Prostate gland (tissue), 2 donors: ENCODE data around the gene GCM1.

ENCODE experiments used
- CTCF ChIP-seq, 4 experiments: fragments of 200-600 bp in 2 of 4; fragments of 450-650 bp in 2 of 4; sonication (generic) in 2 of 4; IDR thresholded peaks; 1 replicate in 3 of 4; 2 replicates in 1 of 4; pipeline ENCODE4 v1.5.1; 2016 to 2019; ENCODE audit warnings: antibody characterized with exemption in 4 of 4, mild to moderate bottlenecking in 2 of 4, moderate library complexity in 2 of 4
- POLR2A ChIP-seq: fragments of 450-650 bp; IDR thresholded peaks from one replicate; pipeline ENCODE4 v1.6.1; 2016; ENCODE audit warnings: antibody characterized with exemption, mild to moderate bottlenecking
- POLR2AphosphoS5 ChIP-seq: sonication (generic); formaldehyde crosslinking; IDR thresholded peaks from one replicate; pipeline ENCODE4 v1.6.1; 2017; ENCODE audit warnings: antibody characterized with exemption

- TF ChIP-seq CTCF (IDR thresholded peaks at IDR 0.05) = peak; percentile 100
- no peak for TF ChIP-seq POLR2A
- TF ChIP-seq POLR2AphosphoS5 = peak; percentile 77
These were observed 23.2 kb upstream of the GCM1 start for GRCh38 chr6:53171605-53172467.
